IPS DF 4.7 (cell line): ENCODE results near the gene MYO16.

Source experiments
- DNase-seq: peaks from one replicate; pipeline ENCODE4 v3.0.0-alpha.2; 2013; ENCODE audit warnings: low spot score; ENCODE audit errors: extremely low read depth

Gene MYO16

DNA sequence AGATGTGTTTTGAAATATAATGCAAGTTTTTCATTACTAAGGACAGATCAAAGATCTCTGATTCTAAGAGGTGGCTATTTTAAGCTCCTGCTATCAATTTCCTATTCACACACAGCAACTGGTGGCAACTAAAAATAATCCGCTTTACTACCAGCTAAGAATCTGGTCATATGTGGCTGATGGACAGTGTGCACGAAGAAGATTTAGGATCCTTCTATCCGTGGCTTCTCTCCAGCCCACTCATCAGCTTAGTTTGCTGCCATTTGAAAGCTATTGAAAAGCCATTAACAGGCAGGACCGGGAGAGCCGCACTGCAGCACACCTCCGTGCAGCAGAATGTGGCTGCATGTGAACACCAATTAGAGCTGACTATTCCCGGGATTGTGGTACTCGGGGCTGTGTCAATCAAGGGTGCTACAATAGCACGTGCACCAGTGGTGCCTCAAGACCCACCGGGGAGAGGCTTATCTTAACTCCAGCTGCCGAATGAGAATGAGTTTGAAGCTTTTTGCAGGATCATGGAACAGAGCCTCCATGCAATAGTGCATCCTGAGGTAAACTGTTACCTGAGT lies at the start of gene MYO16:
Gene MYO16, plus strand, starts transcription at position 431 of the 572 bp plus-strand sequence. CDS start 234 bp downstream, outside the sequence.
- no peak for DNase-seq

DNA sequence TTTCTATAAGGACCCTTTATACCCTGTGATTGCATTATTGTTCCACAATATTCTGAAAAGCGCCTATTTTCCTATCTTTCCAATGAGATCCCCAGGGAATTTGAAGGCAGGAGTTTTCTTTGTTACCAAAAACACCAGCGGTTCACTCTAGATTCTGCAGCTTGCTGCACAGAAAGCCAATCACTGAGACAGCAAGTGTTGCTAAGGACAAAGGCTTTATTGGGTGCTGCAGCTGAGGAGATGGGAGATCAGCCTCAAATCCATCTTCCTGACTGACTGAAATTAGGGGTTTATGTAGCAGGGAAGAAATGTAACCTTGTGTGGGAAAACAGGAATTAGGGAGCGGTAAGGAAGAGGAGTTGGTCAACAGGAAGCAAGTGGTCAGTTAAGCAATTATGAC lies 42.6 kb upstream of the MYO16 start:
- DNase-seq, result no peak

DNA sequence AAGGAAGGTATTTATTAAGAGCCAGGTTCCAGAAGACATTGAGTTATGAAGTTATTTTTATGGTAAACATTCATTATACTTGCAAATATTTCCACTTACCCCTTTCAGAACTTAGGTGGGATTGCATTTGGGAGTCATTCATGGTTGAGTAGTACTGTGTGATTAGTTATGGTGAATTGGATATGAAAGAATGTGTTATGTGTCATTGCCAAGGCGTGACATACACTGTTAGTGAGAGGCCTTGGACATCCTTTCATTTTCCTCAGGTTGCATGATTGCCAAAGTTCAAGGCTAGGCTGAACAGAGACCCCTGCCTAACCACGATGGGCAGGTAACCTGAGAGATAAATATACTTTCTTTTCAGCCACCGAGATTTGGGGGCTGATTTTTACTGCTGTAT lies 40.9 kb upstream of the MYO16 start:
- DNase-seq, result no peak

DNA sequence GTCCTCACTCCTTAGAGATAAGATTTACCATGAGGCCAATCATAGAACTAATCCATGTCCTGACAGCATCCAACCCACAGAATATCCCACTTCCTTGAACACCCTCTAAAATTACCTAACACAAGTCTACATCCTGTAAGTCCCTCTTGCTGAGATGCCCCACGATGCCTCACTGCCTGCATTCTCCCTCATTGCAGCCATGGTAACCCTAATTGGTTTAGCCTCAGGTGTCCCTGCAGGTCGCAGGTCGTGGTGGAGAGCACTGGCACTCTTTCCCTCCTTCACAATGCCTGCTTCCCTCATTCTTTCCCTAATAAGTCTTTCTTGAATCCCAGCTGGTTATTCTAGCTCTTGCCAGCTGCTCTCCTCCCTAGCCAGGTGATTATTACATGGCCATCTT lies 35.3 kb upstream of the MYO16 start:
- no peak for DNase-seq

DNA sequence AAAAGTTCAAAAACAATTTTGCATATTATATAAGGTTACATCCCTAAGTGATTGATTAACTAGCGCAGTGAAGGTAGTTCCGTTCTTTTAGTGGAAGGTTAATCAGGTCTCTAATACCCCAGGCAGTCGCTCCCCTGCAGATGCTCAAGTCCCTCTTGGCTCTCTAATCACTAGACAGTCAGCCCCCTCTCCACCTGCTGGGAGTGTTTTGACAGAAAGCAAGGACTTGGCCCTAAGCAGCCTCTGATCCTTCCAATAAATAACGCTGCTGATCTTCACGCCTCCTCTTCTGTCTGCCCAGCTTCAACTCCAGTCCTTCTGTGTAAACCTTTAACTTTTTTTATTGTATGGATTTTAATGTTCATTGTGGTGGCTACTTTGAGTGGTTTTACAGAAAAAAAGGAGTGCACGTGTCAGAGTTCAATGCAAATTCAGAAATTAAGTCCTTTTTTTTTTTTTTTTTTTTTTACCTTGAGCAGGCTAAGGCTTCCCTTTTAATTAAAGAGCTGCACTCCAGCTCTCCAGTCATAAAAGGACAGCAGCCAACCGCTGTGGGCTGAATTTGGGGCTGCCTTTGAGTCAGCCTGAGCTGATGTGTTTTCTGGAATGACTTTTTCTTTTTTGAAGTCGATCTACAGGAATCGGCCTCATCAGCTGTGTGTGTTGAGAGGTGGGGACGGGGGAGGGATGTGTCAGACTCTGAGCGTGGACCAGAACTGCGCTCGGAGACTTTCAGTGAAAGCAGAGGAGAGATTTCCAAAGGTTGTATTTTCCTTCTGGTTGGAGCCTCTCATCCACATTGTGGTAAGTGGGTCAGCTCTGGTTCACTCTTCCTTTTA lies 33.8 kb upstream of the MYO16 start:
- no peak for DNase-seq

DNA sequence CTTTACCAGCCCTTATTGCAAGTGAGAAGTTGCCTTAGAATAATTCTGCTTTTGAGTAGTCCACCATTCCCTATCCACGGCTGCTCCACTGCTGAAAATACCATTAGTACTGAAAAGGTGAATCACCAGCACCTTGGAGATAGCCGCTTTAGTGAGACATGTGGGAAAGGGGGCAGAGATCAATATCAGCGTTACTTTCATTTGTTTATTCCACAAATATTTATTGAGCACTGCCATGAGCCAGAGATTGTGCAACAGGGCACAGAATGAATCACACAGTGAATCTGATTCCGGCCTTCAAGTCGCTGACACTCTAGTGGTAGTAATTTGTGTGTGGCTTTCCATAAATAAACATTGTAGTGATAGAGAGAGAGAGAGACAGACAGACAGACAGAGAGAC lies 31.5 kb upstream of the MYO16 start:
- DNase-seq, result no peak

DNA sequence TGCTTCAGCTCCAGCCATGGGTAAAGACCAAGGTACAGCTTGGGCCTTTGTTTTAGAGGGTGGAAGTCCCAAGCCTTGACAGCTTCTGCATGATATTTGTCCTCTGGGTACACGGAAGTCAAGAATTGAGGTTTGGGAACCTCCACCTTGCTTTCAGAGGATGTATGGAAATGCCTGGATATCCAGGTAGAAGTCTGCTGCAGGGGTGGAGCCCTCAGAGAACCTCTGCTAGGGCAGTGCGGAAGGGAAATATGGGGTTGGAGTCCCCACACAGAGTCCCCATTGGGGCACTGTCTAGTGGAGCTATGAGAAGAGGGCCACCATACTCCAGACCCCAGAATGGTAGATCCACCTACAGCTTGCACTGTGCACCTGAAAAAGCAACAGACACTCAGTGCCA lies 23.0 kb upstream of the MYO16 start:
- DNase-seq, result no peak

DNA sequence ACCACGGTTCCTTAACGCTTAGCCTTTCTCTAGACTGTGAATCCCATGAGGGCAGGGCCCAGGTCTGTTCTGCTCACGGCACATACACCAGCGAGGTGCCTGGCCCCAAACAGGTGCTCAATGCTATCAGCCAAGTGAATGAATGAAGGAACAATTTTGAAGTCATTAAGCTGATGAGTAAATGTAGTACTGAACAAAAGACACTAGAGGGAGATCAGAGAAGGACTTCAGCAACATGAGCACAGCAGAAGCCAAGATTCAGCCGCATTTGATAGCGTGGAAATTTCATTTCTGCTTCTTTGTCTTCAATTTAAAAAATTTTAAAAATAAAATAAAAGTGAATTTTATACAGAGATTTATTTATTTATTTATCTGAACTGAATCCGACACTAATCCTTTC lies 20.1 kb upstream of the MYO16 start:
- no peak for DNase-seq

DNA sequence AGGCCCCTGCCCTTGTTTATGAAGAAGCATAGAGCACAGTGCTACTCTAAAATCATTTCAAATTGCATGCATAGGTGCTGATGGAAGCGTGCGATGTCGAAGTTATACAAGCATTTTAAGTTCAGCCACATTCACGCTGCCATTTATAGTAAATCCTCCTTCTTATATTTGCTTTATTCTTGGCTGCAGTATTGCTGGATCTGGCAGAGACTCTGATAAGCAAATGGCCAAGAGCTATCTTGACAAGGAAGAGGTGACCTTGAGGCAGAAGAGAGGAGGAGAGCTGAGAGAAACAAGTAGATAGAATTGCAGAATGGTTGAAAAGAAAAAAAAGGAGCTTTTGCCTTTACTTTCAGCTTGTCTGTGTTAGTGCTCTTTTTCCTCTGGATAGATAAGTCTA lies 18.9 kb upstream of the MYO16 start:
- no peak for DNase-seq

DNA sequence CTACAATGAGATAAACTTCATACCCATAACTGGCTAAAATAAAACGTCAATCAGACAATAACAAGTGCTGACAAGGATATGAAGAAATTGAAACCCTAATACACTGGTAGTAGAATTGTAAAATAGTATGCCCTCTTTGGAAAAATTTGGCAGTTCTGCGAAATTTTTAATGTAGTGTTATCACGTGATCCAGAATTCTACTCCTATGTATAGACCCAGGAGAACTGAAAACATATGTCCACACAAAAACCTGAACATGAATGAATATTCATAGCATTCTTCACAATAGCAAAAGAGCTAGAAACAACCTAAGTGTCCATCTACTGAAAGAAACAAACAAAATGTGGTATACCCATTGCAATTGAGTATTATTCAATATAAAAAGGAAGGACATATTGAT lies 14.2 kb upstream of the MYO16 start:
- no peak for DNase-seq

DNA sequence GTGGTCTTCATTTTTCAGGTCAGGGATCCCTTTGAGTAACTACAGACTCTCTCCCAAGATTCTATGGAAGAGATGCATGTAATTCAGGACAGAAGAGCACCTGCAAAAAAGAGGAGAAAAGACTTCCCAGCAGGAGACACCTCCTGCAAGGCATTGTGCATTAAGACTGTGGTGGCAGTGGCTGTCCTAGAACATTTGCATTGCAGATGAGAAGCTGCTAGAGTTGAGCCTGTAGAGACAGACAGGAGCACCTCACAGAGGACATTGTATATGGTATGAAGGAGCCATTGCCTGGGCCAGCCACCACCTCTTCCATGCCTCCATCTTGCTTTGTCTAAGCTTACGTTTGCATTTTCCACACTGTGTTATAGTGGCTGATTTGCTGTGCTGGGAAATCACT lies 11.2 kb upstream of the MYO16 start:
- DNase-seq, result no peak

DNA sequence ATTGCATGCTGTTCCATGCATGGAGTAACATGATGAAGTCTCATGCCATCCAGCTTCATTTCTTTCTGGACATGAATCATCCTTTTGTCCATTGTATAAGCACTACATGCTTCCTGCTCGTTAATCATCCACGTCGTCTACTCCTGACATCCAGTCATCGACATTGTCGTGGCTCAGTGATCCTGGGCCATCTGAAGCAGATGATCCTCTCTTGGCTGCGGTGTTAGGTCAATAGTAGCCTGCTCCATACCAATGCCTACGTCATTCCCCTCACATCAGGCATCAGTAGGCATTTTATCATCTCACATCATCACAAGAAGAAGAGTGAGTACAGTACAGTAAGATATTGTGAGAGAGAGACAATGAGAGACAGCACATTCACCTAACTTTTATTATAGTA lies 7.9 kb upstream of the MYO16 start:
- DNase-seq, result no peak

DNA sequence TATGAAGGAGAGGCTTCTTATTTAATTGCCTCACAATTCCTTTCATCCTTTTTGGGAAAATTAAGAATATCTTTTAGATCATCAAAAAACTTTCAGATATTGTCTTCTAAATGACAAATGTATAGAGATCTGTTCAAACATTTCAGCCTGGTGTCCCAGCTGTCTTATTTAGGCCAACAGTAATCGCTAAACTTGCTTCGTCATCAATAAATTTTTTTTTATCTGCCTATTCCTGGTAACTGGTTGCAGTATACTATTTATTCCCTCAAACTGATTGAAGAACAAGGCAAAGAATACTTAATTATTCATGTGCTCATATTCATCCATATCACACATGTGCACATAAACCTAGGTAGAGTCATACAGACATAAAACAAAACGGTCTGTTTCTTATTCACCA lies 5.3 kb upstream of the MYO16 start:
- DNase-seq, result no peak

DNA sequence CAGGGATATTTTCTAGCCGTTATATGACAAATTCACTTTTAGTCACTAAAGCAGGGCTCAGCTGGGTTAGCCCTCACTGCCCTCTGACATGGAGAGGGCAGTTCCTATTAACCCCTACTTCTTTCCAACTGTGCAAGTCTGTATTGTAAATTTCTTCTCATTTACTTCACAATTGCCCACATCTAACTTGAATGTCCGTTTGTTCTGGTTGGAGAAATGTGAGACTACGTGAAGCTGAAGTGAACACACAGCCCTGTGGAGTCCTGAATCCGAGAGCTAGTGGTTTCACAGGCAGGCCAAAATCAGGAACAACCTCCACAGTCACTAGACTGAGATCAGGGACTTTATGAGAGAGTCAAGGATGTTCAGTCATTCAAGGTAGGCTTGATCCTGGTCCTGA lies 4.4 kb upstream of the MYO16 start:
- no peak for DNase-seq

DNA sequence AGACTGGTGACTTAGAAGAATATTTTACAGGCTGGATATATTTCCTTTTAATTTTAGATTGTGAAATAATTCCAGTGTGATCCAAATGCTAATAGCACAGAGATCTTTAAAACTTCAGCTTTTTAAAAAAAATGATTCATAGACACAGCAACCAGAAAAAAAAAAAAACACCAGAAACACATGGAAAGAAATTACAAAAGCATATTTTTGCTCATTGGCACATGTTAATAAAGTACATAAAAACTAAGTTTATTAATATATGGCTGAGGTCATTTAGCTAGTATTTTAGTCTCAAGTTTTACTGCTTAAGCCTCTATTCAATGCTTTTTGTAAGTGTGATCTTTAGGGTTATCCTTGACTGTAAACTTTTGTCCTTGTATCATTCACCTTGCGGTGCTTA lies 577 bp downstream of the MYO16 start:
- no peak for DNase-seq

DNA sequence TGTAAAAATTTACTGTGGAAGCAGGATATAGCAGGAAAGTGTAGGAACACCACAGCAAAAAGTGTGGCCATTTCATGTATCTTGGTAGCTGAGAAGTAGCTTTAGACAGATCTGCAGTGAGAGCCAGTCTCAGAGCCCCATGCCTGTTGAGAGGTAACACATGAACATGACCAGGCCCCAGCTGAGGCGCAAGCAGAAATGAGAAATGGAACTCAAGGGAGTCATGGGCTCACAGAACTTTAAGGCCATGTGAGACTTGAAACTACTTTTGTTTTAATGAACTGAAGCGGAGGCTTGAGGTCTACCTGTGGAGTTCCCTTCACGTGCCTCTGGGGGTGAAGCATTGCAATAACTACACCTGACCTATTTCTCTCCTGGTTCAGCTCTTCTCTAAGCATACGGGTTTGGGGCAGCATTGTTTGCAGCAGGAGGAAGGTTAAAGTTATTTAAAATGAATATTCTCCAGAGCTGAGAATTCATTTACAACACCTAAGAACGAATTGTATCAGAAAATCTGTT lies 3.3 kb downstream of the MYO16 start:
- DNase-seq, result no peak

DNA sequence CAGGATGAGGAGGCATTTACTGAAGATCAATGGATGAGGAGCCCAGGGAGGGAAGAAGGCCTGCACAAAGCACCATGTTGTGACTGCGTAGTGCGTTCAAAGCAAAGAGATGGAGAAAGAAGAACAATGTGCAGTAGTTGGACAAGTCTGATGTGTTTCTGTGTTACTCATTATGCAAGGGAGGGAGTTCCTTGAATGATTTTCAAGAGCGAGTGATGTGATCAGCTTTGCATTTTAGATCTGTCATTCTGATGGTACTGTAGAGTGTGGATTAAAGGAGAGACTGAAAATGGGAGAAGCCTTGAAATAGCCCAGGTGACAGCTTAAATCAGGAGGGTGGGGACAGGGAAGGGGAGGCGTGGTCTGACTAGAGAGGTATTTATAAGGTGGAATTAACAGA lies 9.5 kb downstream of the MYO16 start:
- DNase-seq, result no peak

DNA sequence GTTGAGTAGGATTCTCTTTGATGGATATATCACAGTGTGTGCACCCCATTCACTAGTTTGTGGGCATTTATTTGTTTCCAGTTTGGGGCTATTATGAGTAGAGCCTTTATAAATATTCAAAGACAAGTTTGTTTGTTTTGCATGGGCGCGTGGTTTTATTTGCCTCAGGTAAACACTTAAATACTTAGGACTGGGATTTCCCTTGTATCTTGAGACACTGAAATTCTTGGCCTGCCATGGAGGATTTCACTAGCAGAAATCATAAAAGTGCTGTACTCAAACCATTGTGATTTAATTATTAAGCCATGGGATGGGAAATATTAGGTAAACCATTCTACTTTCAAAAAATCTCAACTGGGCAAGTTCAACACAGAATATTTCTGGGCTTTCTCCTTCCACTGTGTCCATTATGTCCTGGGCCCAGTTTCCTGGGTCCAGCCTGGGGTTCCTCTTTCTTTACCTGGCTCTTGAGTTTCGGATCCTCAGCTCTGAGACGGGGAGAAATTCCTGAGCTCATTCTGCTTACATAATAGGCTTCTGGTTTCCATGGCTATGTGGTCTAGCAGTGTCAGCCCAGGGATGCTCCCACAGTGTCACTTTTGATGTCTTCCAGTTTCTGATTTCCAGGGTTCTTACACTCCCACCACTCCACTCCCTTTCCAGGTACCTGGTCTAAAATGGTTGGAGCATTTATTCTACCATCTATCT lies 14.4 kb downstream of the MYO16 start:
- no peak for DNase-seq

DNA sequence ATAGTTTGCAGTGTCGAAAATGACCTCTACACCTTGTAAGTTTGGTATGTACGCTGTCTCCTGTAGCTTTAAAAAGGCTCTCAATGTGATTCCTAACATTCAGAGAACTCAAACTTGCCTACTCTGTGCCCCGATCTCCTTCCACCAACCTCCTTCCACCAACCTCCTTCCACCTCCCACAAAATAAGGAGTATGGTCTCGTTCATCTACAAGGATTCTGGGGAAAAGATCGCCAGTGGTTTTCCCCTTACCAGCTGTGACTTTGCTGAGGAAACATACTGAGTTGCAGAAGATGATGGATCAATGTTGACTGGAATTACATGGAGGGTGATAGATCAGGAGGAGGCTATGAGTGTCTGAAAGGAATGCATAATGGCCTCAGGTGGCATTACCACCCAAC lies 16.0 kb downstream of the MYO16 start:
- no peak for DNase-seq

DNA sequence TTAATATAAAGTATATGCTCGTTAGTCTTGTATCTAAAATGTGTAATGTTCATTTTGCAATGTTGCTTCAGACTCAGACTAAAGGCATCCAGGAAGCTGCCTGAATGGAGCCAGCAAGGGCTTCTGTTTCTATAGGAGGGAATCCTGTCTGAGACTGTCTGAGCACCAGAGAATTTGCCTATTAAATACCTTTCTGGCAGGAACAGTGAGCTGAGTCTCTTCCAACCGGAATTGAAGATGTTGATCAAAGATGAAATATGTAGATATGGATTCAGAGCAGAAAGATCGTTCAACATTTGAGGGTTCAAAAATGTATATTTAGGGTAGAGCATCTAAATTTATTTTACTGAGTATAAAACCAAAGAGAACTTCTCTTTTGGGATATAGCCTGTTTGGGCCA lies 20.9 kb downstream of the MYO16 start:
- no peak for DNase-seq

DNA sequence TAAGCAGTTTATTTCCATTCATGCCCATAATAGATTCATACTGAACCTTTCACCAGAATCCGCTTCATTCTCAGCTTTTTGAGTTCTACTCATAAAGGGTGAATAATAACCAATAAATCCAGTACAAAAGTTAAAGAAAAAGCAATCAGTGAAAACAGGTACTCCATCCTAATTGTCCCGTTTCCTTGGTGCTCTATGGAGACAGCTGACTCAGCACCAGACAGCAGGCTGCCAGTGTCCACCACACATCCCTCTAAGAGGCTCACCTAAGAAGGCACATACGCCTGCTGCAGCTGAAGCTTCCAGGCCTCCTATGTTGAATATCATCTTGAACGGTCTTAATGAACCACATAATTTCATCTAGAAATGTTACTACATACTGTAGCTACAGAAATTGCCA lies 27.3 kb downstream of the MYO16 start:
- no peak for DNase-seq

DNA sequence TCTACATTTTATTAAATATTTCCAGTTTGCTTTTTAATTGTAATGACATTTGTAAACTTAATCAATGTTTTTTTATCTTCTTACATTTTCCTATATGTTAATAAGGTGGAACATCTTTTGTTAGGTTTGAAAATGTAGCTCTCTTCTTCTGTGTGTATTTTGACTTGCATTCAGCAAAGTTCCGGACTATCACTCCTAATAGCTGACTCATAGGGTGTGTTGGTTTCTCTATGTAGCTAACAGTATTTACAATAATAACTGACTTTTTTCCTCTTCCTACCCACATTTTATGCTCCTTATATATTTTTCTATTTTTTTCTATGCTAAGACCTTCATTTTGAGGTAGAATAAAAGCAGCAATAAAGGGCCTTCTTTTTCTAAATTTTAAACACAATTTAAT lies 28.1 kb downstream of the MYO16 start:
- no peak for DNase-seq
